COLO668 (cell line): ENCODE measurements around the gene INPP4A.

Source experiments
- DNase-seq: peaks from one replicate; lab custom pipeline; 2025; ENCODE audit not compliant: unreplicated experiment; lab: John Stamatoyannopoulos, UW

Gene INPP4A

DNA sequence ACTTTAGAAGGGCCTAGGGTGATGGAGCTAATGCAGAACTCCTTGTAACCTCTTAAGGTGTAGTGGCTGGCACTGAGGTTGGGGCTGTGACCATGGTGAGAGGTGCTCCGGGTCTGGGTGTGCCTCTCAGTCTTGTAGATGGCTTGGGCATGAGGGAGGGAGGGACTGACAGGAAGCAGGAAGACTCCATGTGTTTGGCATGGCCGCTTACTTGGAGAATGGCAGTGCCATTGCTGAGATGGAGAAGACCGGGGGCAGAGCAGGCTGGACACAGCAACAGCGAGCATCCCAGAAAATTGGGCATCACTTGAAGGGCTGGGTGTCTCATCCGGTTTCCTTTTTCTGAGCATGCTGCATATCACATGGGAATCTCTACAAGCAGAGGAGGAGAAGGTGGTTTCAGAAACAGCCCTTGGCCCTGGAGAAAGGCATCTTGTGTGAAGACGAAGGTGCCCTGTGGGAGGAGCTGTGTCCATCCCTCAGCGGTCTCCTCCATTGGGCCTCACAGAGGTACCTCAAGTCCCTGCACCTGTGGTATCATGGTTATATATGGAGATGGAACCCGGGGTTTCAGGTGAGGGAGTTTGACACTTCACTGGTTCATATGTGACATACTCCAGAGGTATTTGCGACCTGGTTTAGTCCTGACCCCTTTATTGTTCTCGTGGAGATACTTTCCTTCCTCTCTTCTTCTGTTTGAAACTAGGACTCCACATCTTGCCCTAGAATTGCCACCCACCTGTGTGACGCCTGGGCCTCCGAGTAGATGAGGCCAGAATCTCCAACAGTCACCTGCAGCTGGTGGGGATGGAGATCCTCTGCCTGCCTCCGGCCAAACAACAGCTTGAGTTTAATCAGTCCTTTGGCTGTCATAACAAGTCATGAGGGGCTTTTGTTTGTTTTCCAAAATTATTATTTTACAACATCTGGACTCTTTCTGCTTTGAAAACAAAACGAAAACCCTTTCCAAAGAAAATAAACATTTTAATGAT lies 45.6 kb downstream of the INPP4A start:
- no peak for DNase-seq

DNA sequence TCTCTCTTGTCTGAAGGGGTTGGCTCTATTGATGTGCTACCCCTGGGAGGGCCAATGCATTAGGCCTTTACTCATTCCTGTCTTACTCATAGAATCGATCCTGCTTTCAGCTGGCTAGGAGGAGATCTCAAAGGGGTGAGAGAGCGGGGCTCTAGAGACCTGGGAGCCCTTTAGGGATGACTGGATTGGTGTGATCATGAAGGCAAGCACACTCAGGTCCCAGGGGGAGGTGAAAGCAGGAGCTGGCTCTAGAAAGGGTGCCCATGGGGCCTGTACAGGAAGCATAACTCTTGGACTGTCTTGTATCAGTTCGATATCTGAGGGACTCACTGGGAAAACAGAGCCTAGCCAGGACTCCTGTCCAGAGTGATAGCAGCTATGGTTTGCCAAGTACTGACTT lies 47.8 kb downstream of the INPP4A start:
- no peak for DNase-seq

GRCh38 chr2:98494699-98495098 lies 50.0 kb downstream of the INPP4A start:
- DNase-seq = no peak

DNA sequence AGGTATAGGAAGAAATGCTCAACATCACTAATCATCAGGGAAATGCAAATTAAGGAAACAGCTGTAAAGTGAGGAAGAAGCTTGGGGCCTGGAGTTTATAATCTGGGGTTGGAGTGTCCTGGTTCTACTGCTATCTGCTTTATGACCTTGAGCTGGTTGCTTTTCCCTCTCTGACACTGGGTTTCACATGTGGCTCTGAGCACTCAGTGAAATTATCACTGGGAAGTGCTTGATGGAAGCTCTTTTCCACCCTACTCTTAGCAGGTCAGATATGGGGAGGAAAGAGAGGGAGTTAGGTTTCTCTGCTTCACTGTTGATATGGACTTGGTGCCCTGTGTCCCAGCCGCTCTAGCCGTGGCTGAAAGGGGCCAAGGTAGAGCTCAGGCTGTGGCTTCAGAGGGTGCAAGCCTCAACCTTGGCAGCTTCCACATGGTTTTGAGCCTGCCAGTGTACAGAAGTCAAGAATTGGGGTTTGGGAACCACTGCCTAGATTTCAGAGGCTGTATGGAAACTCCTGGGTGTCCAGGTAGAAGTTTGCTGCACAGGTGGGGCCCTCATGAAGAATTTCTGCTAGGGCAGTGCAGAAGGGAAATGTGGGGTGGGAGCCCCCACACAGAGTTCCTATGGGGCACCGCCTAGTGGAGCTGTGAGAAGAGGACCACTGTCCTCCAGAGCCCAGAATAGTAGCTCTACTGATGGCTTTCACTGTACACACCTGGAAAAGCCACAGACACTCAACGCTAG lies 52.3 kb downstream of the INPP4A start:
- no peak for DNase-seq

DNA sequence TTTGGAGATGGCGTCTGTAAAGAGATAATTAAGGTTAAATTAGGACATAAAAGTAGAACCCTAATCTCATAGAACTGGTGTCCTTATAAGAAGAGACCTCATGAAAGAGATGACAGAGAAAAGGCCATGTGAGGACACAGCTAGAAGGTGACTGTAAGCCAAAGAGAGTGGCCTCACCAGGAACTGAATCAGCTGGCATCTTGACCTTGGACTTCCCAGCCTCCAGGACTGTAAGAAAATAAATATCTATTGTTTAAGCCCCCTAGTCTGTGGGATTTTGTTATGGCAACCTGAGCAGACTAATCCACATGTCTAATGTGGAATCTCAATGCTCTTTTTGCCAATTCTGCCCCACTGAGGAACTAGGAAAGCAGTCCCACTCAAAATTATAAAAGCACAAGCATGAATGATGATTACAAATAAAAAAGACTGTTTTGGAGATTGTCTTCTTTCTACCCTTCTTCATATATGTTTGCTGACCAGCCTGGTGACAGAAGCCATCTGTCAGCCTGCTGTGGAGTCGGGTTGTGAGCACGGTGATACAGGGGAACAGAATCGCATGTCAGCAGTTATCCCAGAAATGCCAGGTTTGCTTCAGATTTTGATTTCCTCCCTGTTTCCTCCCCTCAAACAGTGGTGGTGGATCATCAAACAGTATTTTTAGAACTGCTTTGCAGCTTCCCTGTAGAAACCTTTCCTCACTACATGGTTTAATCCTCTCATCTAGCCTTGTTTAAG lies 54.2 kb downstream of the INPP4A start:
- DNase-seq = no peak

DNA sequence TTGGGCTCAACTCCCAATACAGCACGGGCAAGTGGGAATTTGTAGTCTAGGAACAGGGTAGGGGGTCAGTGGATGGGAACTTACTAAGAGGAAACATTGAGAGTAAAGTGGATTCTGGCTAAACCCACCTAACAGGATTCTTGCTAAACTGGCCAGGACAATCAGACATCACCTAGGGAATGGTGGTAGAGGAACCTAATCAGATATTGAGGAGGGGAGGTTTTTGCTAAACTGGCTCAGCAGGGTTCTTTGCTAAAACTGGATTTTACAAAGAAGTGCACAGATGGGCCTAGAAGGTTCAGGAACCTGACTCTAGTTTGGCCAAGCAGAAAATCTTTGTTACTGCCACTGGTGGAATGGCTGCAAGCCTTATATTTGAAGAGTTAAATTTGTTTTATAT lies 55.9 kb downstream of the INPP4A start:
- DNase-seq = no peak

- DNase-seq = no peak
Observed at GRCh38 chr2:98501223-98501622, 56.6 kb downstream of the INPP4A start.

GRCh38 chr2:98501876-98502275 lies 57.2 kb downstream of the INPP4A start:
- DNase-seq = no peak

- no peak for DNase-seq
Observed at GRCh38 chr2:98502556-98503335, 58.1 kb downstream of the INPP4A start.

DNA sequence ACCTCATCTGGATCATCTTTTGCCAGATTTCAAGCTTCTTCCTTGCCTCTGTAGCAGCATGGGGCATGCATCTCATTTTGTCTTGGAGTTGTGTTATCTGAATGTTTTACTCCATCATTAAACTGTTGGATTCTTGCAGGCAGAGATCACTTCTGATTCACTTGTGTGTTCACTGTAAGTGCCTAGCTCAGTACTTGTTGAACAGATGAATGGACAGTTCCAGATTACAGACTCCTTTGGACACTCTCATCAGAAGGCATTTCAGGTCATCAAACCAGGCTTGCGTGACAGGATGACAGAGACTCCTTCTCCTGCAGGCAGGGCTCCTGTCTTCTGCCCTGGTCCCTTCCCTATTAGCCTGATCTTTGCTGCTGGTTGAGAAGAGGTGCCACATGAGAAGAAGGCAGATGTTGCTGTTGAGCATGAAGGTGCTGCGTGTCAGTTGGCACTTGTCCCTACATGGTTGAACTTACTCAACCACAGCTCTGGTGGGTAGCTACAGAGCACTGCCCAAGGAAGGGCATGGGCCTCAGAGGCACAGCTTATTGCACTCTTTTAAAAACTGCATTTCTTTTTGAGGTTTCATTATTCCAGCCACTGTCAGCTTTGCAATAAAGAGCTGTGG lies 58.9 kb downstream of the INPP4A start:
- DNase-seq = no peak

- DNase-seq = no peak
Observed at GRCh38 chr2:98504381-98505109, 59.9 kb downstream of the INPP4A start.

DNA sequence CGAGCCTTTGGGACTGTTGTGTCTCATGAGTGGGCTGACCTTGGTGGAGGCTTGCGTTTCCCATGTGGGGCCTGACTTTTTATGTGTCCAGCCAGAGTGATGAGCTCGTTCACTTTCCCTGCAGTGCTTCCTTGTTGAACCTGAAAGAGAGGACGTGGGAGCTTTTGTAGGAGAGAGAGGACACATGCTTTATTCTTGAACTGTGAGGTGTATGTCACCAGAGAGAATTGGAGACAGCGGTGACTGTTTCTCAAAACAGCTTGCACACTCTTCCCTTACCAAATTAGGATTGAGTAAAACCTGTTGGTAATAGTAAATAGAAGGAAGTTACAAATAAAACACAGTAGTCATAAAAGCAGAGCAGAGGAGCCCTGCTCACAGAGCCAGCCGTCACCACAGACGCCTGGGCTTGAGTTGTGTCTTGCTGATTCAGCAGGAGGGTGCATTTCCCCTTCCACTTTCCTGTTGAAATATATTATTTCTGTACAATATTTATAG lies 60.7 kb downstream of the INPP4A start:
- no peak for DNase-seq

GRCh38 chr2:98505971-98506664 lies 61.5 kb downstream of the INPP4A start:
- no peak for DNase-seq

DNA sequence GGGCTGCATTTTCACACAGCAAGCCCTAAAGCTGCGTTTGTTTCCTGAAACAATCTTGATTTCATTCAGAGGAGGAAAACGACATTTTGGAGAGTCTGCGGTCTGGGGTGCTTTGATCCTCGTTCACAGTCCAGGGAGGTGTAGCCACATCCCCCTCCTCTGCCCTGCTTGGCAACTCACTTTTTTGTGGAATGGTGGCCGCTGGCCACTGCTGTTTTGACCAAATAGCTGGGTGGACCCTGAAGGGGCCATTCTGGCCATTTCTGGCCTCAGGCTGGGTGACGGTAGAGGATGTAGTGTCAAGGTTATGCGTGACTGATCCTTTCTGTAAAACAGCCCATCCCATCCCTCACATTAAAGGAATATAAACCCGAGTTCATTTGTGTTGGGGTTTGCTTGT lies 62.2 kb downstream of the INPP4A start:
- DNase-seq = no peak

DNA sequence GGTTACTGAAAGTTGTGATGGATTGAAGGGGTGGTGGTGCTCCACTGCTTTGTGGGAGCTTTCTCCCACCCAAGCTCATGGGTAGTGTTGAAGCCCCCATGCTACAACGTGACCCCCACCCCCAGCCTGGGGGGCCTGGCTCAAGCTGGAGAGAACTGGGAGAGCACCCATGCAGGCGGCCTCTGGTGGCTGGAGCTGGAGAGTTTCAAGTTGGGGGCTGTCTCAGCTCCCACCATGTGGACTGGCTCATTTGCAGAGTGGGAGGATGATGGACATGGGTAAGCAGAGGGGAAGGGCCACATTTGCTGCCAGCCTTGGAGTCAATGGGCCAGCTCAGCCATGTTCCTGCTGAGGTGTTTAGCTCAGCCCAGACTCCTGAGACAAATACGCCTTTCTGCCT lies 62.8 kb downstream of the INPP4A start:
- no peak for DNase-seq

DNA sequence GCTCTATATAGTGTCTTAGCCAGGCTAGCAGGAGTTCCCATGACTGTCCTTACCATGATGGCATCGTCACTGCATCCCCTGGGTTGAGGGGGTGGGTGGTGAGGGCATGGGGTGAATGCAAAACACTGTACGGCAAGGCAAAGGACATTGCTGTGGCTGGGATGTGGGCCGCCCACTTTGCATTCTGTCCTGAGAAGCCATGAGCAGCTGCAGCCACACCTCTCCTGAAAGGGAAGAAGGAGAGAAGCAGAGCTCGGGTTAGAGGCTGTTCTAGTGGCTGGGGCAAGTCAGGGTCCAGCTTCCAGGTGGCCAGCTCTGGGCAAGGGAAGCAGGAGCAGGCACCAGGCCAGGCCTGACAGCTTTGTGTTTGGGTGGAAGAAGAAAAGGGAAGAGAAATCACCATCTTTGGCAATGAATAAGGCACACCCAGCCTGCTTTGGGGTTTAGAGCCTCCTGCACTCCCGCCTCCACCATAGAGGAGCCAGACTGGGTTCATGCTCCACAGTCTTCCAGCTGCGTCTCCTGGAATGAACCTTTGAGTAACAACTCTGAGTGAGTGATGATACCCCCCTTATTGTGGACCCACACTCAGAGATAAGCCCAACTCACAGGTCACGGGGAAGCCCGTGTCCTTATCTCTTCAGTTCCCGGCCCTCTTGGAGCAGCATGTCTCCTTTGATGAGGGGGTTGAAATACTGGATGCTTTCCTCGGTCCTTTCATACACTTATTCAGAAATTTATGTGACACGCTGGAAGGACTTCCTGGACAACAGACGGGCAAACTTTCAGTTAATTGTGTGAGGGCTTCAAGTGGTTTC lies 63.4 kb downstream of the INPP4A start:
- DNase-seq = no peak

- no peak for DNase-seq
Observed at GRCh38 chr2:98508709-98509066, 64.0 kb downstream of the INPP4A start.
